SU-DHL-6 (cell line): Measurements from ENCODE around the gene ANKRD60.

Experiments used
- H2AFZ ChIP-seq: fragments of 200-600 bp; sonication (generic); 2 replicates; pipeline ENCODE4 v1.6.1; 2014; ENCODE audit warnings: low read depth, mild to moderate bottlenecking, moderate library complexity, mixed read lengths, antibody characterized with exemption, low read length; ENCODE audit not compliant: severe bottlenecking
- H3F3A ChIP-seq: fragments of 200-600 bp; shearing (Covaris generic); 2 replicates; pipeline ENCODE4 v1.6.0; 2016; ENCODE audit warnings: antibody characterized with exemption, mild to moderate bottlenecking; ENCODE audit not compliant: insufficient read depth
- H3K27ac ChIP-seq: fragments of 200-600 bp; sonication (generic); 2 replicates; pipeline ENCODE4 v1.5.1; 2016; ENCODE audit warnings: low read depth, mild to moderate bottlenecking, low read length, moderate library complexity, mixed read lengths
- H3K27me3 ChIP-seq: fragments of 200-600 bp; sonication (generic), shearing (Covaris generic); 2 replicates; pipeline ENCODE4 v1.6.0; 2014; ENCODE audit warnings: mild to moderate bottlenecking, low read length
- H3K36me3 ChIP-seq: fragments of 200-600 bp; sonication (generic); 2 replicates; pipeline ENCODE4 v1.6.1; 2014; ENCODE audit warnings: mild to moderate bottlenecking, low read length, mixed read lengths
- H3K4me2 ChIP-seq: fragments of 300-600, 200-600 bp; shearing (Covaris generic), sonication (generic); 2 replicates; pipeline ENCODE4 v1.6.0; 2014; ENCODE audit warnings: low read length, low read depth, mild to moderate bottlenecking; ENCODE audit not compliant: poor library complexity, severe bottlenecking
- H3K4me3 ChIP-seq: fragments of 200-600 bp; sonication (generic); 2 replicates; pipeline ENCODE4 v1.5.1; 2014; ENCODE audit warnings: antibody characterized with exemption, low read length, mild to moderate bottlenecking, mixed read lengths; ENCODE audit not compliant: insufficient read depth, poor library complexity, severe bottlenecking
- H3K79me2 ChIP-seq: fragments of 200-600 bp; sonication (generic); 2 replicates; pipeline ENCODE4 v1.6.1; 2014; ENCODE audit warnings: mild to moderate bottlenecking, low read length, moderate library complexity; ENCODE audit not compliant: insufficient read depth
- H3K9ac ChIP-seq: fragments of 200-600 bp; sonication (generic); 2 replicates; pipeline ENCODE4 v1.7.0; 2014; ENCODE audit warnings: mild to moderate bottlenecking, low read length
- H3K9me2 ChIP-seq: fragments of 200-600 bp; sonication (generic); replicated peaks from 2 replicates; pipeline ENCODE4 v1.6.1; 2014; ENCODE audit warnings: low read length; ENCODE audit not compliant: insufficient read depth
- H3K9me3 ChIP-seq: fragments of 200-600 bp; sonication (generic); 2 replicates; pipeline ENCODE4 v1.6.1; 2014; ENCODE audit warnings: low read length, mixed read lengths; ENCODE audit not compliant: insufficient read depth
- H4K20me1 ChIP-seq: fragments of 200-600 bp; sonication (generic); 2 replicates; pipeline ENCODE4 v1.6.1; 2014; ENCODE audit warnings: low read depth, mild to moderate bottlenecking, antibody characterized with exemption, low read length, moderate library complexity, mixed read lengths
- CTCF ChIP-seq: fragments of 200-600 bp; sonication (generic); IDR thresholded peaks from one replicate; pipeline ENCODE4 v1.5.1; 2017; ENCODE audit warnings: antibody characterized with exemption, mild to moderate bottlenecking, low read length, moderate library complexity; ENCODE audit not compliant: insufficient read depth, poor library complexity, severe bottlenecking
- EZH2phosphoT487 ChIP-seq: fragments of 200-600 bp; sonication (generic), shearing (Covaris generic); conservative IDR thresholded peaks from 2 replicates; pipeline ENCODE4 v1.6.1; 2018; ENCODE audit warnings: mild to moderate bottlenecking, antibody characterized with exemption, low read length, moderate library complexity, mixed read lengths

Gene ANKRD60

GRCh38 chr20:58184063-58184462 is 44.4 kb downstream of the ANKRD60 start:
- Histone ChIP-seq H3K9me2 (no peaks in the 10 kb centered on the region), H3K36me3 (no peaks in the 10 kb centered on the region), H2AFZ (no peak overlapping the region), H3K9me3 (no peaks in the 10 kb centered on the region), H3K4me3 (no peak overlapping the region), H3F3A (no peaks in the 10 kb centered on the region), H3K4me2 (no peak overlapping the region), H3K27me3 (no peaks in the 10 kb centered on the region), H3K9ac (no peak overlapping the region), H3K79me2 (no peaks in the 10 kb centered on the region), H4K20me1 (no peaks in the 10 kb centered on the region), H3K27ac (no peak overlapping the region)
- no peak for TF ChIP-seq EZH2phosphoT487
- TF ChIP-seq CTCF: no peak

GRCh38 chr20:58182521-58183140 is 45.8 kb downstream of the ANKRD60 start:
- Histone ChIP-seq H3K9me2 (no peaks in the 10 kb centered on the region), H3F3A (no peaks in the 10 kb centered on the region), H3K4me3 (no peak overlapping the region), H3K36me3 (no peaks in the 10 kb centered on the region), H4K20me1 (no peaks in the 10 kb centered on the region), H2AFZ (no peak overlapping the region), H3K27ac (no peak overlapping the region), H3K79me2 (no peaks in the 10 kb centered on the region), H3K27me3 (no peaks in the 10 kb centered on the region), H3K9ac (no peak overlapping the region), H3K4me2 (no peak overlapping the region), H3K9me3 (no peaks in the 10 kb centered on the region)
- no peak for TF ChIP-seq CTCF
- TF ChIP-seq EZH2phosphoT487: no peak

- no peaks in the 10 kb centered on the region for H3K36me3 ChIP-seq
- H3F3A ChIP-seq: no peaks in the 10 kb centered on the region
- H4K20me1 ChIP-seq: no peaks in the 10 kb centered on the region
- TF ChIP-seq CTCF (peak; percentile 82), EZH2phosphoT487 (no peak)
- H3K9me3 ChIP-seq: no peaks in the 10 kb centered on the region
- peak overlapping the region; percentile 39 for H3K4me2 ChIP-seq
- no peak overlapping the region for H3K4me3 ChIP-seq
- H3K79me2 ChIP-seq: no peaks in the 10 kb centered on the region
- H2AFZ ChIP-seq: peak overlapping the region; percentile 88
- H3K9me2 ChIP-seq: no peaks in the 10 kb centered on the region
- no peak overlapping the region for H3K27ac ChIP-seq
- H3K27me3 ChIP-seq: no peaks in the 10 kb centered on the region
- no peak overlapping the region for H3K9ac ChIP-seq
Observed at GRCh38 chr20:58179432-58180099, 48.9 kb downstream of the ANKRD60 start.
